ENCODE results near the gene ACO2.

Gene ACO2

GRCh38 chr22:41526830-41527799 lies 58.2 kb downstream of the ACO2 start:
- Mint-ChIP-seq H3K27me3 (ENCODE audit: low read depth) (no peaks in the 10 kb centered on the region), H3K9me3 (no peaks in the 10 kb centered on the region), H3K4me1 (no peaks in the 10 kb centered on the region), H3K4me3 (no peak overlapping the region), H3K27ac (no peak overlapping the region), H3K36me3 (ENCODE audit: low read depth) (peaks cover 33% of the 10 kb centered on the region)
- peak; percentile 50 to 61 (median 56) for TF ChIP-seq CTCF (IDR thresholded peaks at IDR 0.05; ENCODE audit: unreplicated experiment in 3 of 3)

DNA sequence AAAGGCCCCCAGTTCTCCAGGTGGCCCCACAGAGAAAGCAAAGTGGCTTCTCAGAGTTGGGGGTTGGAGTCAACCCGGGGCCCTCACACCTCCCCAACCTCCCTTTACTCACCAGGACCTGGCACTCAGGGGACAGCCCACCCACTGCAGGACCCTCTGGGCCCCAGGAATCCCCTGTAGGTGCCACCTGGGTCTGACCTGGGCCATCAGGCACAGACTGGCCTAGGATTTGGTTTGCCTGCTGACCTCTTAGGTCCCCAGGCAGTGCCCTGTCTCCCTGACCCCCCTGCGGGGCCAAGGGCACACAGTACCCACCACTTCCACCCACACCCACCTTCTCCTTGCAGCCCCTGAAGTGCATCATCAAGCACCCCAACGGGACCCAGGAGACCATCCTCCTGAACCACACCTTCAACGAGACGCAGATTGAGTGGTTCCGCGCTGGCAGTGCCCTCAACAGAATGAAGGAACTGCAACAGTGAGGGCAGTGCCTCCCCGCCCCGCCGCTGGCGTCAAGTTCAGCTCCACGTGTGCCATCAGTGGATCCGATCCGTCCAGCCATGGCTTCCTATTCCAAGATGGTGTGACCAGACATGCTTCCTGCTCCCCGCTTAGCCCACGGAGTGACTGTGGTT lies 59.3 kb downstream of the ACO2 start:
- no peaks in the 10 kb centered on the region for H3K27me3 Mint-ChIP-seq (ENCODE audit: low read depth)
- H3K27ac Mint-ChIP-seq: peak overlapping the region in 2 of 3 experiments; percentile 4 to 21
- H3K4me1 Mint-ChIP-seq: no peaks in the 10 kb centered on the region
- no peak for TF ChIP-seq CTCF (IDR thresholded peaks at IDR 0.05; ENCODE audit: unreplicated experiment in 3 of 3)
- no peaks in the 10 kb centered on the region for H3K9me3 Mint-ChIP-seq
- no peak overlapping the region for H3K4me3 Mint-ChIP-seq
- peaks cover 34% of the 10 kb centered on the region for H3K36me3 Mint-ChIP-seq (ENCODE audit: low read depth)

GRCh38 chr22:41528938-41529561 lies 60.1 kb downstream of the ACO2 start:
- Mint-ChIP-seq H3K9me3 (no peaks in the 10 kb centered on the region), H3K27ac (peak overlapping the region in 2 of 3 experiments; percentile 4 to 21), H3K4me1 (no peaks in the 10 kb centered on the region), H3K4me3 (no peak overlapping the region), H3K27me3 (ENCODE audit: low read depth) (no peaks in the 10 kb centered on the region), H3K36me3 (ENCODE audit: low read depth) (peaks cover 36% of the 10 kb centered on the region)
- TF ChIP-seq CTCF (IDR thresholded peaks at IDR 0.05; ENCODE audit: unreplicated experiment in 3 of 3): no peak

- peaks cover 34% of the 10 kb centered on the region for H3K36me3 Mint-ChIP-seq (ENCODE audit: low read depth)
- TF ChIP-seq CTCF (IDR thresholded peaks at IDR 0.05; ENCODE audit: unreplicated experiment in 3 of 3): no peak
- H3K27ac Mint-ChIP-seq: peak overlapping the region; percentile 22 to 84 (median 68)
- no peaks in the 10 kb centered on the region for H3K4me1 Mint-ChIP-seq
- H3K27me3 Mint-ChIP-seq (ENCODE audit: low read depth): no peaks in the 10 kb centered on the region
- H3K4me3 Mint-ChIP-seq: no peak overlapping the region
- H3K9me3 Mint-ChIP-seq: no peaks in the 10 kb centered on the region
Observed at GRCh38 chr22:41530890-41531714, 62.2 kb downstream of the ACO2 start.

DNA sequence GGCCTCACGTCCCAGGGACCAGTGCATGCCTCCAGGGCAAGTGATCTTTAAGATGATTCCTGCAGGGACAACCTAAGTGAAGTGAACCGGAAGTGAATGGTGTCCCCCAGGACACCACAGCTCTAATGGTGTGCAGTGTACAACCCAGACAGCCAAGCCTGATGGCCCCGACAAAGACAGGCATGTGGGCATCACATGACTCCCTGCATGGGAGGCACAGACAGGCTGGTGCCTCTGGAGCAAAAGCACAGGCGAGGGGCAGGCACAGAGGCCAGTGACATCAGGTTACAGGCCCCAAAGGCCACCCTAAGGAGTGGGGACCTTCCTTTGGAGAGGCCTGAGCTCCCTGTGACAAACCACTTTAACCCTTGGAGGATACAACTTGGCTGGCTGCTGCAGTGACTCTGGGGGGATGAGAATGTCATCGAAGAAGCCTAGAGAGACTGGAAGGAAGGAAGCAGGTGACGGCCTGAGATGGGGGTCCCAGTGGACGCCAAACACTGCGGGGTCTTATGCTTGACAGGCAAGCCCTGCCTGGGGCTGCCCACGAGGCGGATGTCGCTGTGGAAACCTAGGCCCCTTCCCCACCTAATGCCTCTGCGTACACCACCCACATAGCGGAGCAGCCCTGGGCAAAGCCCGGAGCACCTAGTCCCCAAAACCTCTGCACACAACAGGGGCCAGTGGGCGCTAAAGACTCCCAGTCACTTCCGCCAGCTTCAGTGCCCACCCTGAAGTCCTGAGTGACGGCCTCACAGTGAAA lies 63.0 kb downstream of the ACO2 start:
- no peak overlapping the region for H3K4me3 Mint-ChIP-seq

More for the DNA sequence above, 63.0 kb downstream of the ACO2 start:
- H3K4me1 Mint-ChIP-seq: no peaks in the 10 kb centered on the region
- H3K27me3 Mint-ChIP-seq (ENCODE audit: low read depth): no peaks in the 10 kb centered on the region
- H3K27ac Mint-ChIP-seq: no peak overlapping the region
- TF ChIP-seq CTCF (IDR thresholded peaks at IDR 0.05; ENCODE audit: unreplicated experiment in 3 of 3): no peak
- H3K36me3 Mint-ChIP-seq (ENCODE audit: low read depth): peaks cover 32% of the 10 kb centered on the region
- no peaks in the 10 kb centered on the region for H3K9me3 Mint-ChIP-seq

Data from nephron (organoid).